H1 (cell line): ENCODE measurements around the gene UBALD1. TPM values are rescaled to one million over a fixed set of nuclear protein-coding genes. Genes with fewer than 3 reads are reported as not detected.

ENCODE experiments used
- EP300 ChIP-seq, 2 experiments: IDR thresholded peaks; 1 replicate in 1 of 2; 2 replicates in 1 of 2; pipeline ENCODE4 v1.6.1; 2011 to 2012; ENCODE audit warnings: low read depth in 2 of 2, low read length in 2 of 2, mild to moderate bottlenecking in 2 of 2, borderline replicate concordance in 1 of 2, inconsistent platforms in 1 of 2, moderate library complexity in 1 of 2
- GTF2F1 ChIP-seq: IDR thresholded peaks from 2 replicates; pipeline ENCODE4 v1.6.1; 2012; ENCODE audit warnings: low read depth, low read length, improper control_type of control experiment, borderline replicate concordance
- JUN ChIP-seq: IDR thresholded peaks from 2 replicates; pipeline ENCODE4 v1.6.1; 2011; ENCODE audit warnings: low read depth, mild to moderate bottlenecking, improper control_type of control experiment, low read length
- JUND ChIP-seq: IDR thresholded peaks from 2 replicates; pipeline ENCODE4 v1.6.1; 2011; ENCODE audit warnings: mild to moderate bottlenecking, improper control_type of control experiment, low read length
- TCF12 ChIP-seq: IDR thresholded peaks from 2 replicates; pipeline ENCODE4 v1.6.1; 2011; ENCODE audit warnings: low read depth, mild to moderate bottlenecking, low read length
- USF2 ChIP-seq: IDR thresholded peaks from 2 replicates; pipeline ENCODE4 v1.6.1; 2011; ENCODE audit warnings: low read length, improper control_type of control experiment
- ZNF274 ChIP-seq: IDR thresholded peaks from 2 replicates; pipeline ENCODE4 v1.7.0; 2012; ENCODE audit warnings: low read length, borderline replicate concordance; ENCODE audit errors: extremely low read depth
- polyA plus RNA-seq, 7 experiments: library from polyadenylated mRNA; depleted of rRNA in 3 of 7; stranded (reverse) in 5 of 7; unstranded in 2 of 7; fragments of >200 nt in 5 of 7; fragments of 200-250 nt in 2 of 7; gene quantifications; 1 replicate in 5 of 7; 2 replicates in 1 of 7; 4 replicates in 1 of 7; pipeline versions ENCODE4 v1.2.1 to v1.2.3, GENCODE V29; 2011 to 2013; ENCODE audit warnings: missing spikeins in 2 of 7, mixed read lengths in 2 of 7
- total RNA-seq: library from RNA; stranded (reverse); fragmentation: NEBNext Ultra II Directional; extraction: Animal tissue kit (Norgen Biotek cat#: 25700); gene quantifications from 2 replicates; pipeline ENCODE4 v1.2.1, GENCODE V29; 2021

The UBALD1 gene
- total and polyA plus RNA-seq, 2 of the 8 experiments (the other 6 are each of a cell fraction or from before 2014, with no cell fraction given) = 28.6 to 62.0 TPM

- TF ChIP-seq EP300 (IDR thresholded peaks at IDR 0.05; ENCODE audit: borderline replicate concordance in 1 of 2, low read depth in 2 of 2, low read length in 2 of 2) (no peak), JUN (no peak), TCF12 (no peak), GTF2F1 (no peak), ZNF274 (no peak), JUND (no peak), USF2 (no peak)
Measured at GRCh38 chr16:4591191-4591590, 23.5 kb downstream of the UBALD1 start (continued).
